ENCODE data around the gene SPI1.
"Not testable (repeated sequence)": the region's sequence is repeated elsewhere in the genome, so short reads cannot be mapped to it uniquely, and the experiment has no call there.

Gene SPI1

GRCh38 chr11:47340980-47341775, 37.2 kb downstream of the SPI1 start:
- DNase-seq (ENCODE audit: low read depth in 2 of 2), result no peak

DNA sequence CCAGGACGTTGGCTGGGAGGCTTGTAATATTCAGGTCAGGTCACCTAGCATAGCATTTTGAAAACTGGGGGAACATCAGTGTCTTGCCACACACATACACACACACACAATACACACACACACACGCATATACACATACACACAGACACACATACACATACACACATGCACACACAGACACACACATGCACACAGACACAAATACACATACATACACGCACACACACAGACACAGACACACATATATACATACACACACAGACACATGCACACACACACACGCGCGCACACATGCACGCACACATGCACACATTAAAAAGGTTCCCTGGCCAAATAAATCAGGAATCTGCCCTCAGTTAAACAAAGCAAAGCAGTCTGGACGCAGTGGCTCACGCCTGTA, 38.3 kb downstream of the SPI1 start:
- no peak for DNase-seq (ENCODE audit: low read depth in 2 of 2)

DNA sequence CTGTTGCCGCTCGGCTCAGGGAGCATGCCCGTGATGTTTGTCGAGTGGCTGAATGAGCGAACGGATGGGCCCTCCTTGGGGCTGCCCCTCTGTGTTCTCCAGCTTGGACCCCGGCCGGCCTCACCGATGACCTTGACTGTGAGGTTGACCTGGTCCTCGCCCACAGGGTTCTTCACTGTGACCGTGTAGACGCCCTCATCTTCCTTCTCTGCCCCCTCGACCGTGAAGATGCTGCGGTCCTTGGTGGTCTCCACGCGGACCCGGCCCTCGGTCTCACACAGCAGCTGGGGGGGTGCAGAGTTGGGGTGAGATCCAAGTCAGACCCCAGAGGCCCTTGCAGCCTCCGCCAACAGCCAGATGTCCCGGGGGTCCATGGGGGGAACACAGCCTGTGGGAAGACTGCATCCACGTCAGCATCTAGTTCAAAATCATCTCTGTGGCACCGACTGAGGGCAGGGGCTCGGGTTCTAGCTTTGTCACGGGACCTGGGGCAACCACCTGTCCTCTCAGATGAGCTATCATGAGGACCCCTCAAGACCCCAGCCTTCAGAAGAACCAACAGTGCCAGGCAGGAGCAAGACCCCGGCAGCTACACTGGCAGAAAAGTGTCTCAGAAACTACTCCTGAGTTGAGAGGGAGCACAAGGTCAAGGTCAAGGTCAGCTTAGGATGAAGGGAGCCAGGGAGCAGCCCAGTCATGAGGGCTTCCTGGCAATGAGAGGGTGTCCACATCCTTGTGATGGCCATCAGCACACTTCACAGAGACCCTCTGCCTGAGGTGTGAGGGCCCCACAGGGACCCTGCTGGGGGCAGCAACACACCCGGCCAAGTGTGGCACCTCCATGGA, 39.7 kb downstream of the SPI1 start:
- no peak for DNase-seq (ENCODE audit: low read depth in 2 of 2)

DNA sequence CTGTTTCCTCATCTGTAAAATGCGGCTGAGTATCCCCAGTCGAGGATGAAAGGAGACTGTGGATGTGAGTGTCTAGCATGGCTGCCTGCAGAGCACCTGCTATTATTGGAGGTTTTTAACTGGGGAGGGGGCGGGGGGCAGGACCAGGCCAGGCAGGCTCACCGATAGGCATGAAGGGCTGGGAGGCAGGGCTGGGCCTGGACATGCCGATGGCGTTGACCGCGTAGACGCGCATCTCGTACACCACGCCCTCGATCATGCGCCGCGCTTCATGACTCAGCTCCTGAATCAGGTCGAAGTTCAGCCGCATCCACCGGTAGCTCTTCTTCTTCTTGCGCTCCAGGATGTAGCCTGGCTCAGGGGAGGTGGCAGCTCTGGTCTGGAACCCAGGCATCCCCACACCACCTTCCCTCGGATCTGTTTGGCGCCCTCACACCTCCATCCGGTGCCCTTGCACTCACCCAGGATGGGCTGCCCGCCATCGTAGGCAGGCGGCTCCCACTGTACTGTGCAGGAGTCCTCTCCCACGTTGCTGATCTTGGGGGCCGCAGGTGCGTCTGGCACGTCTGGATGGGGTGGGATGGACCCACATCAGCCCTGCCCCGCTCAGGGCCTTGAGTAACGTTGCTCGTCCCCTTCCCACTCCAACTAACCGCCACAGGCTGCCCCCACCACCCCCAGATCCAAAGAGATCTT, 41.0 kb downstream of the SPI1 start:
- DNase-seq (ENCODE audit: low read depth in 2 of 2), result no peak

GRCh38 chr11:47336595-47336994, 41.8 kb downstream of the SPI1 start:
- no peak for DNase-seq (ENCODE audit: low read depth in 2 of 2)

DNA sequence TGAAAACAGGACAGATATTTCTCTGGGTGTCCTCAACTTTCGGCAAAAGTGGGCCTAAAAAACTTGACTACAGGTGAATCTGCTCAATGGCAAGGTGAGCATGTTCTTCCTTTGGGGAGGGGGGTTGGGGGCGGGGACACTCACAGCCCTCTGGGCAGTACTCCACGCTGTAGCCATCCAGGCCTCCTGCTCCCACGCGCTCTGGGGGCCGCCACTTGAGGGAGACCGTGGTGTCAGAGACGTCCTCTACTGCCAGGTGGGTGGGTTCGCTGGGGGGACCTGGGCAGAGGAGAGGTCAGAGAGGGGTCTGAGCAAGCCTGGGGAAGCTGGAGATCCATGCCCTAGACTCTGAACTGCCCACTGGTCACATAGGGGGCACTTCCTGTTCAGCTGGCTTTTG, 42.6 kb downstream of the SPI1 start:
- no peak for DNase-seq (ENCODE audit: low read depth in 2 of 2)

DNA sequence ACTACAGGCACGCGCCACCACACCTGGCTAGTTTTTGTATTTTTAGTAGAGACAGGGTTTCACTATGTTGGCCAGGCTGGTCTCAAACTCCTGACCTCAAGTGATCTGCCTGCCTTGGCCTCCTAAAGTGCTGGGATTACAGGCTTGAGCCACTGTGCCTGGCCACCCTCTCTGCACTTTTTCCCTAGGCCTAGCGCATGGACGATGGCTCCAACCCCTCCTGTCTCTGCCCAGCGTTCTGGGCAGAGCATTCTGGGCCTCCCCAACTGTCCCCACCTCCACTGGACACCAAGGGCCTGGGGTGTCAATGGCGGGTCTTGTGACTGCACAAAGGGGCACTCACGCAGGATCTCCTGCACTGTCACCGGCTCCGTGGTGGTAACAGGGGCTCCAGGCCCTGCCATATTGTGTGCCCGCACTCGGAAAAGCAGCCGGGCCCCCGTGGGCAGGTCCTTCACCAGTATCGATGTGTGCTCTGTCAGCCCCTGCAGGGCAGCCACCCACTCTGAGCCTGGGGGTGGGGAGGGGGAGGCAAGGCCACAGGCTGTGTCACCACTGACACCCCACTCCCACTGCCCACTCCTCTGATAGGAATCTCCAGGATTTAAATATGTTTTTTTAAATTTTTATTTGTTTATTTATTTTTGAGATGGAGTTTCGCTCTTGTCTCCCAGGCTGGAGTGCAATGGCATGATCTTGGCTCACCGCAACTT, 43.5 kb downstream of the SPI1 start:
- DNase-seq (ENCODE audit: low read depth in 2 of 2), result not testable (repeated sequence)

GRCh38 chr11:47333886-47334443, 44.4 kb downstream of the SPI1 start:
- no peak for DNase-seq (ENCODE audit: low read depth in 2 of 2)

GRCh38 chr11:47333526-47333845, 44.9 kb downstream of the SPI1 start:
- DNase-seq (ENCODE audit: low read depth in 2 of 2), result no peak

- no peak for DNase-seq (ENCODE audit: low read depth in 2 of 2)
These were observed 45.4 kb downstream of the SPI1 start for GRCh38 chr11:47332791-47333525.

DNA sequence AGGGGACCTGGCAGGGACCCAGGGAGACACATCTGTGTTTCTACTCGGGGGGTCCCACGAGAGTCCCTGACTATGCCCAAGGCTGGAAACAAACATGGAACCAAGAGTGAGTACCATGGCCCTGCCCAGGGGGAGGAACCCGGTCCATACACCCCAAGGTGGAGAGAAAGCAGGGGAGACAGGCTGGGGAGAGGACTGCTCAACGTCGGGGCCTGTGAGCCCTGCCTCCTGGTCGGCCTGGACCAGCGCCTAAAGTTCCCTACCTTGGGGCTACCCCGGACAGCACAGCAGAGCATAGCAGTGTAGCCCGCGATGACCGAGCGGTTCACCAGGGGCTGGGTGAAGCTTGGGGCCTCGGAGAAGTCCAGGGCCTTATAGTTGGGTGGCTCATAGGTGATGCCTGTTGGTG, 46.0 kb downstream of the SPI1 start:
- no peak for DNase-seq (ENCODE audit: low read depth in 2 of 2)

GRCh38 chr11:47331454-47332302, 46.7 kb downstream of the SPI1 start:
- DNase-seq (ENCODE audit: low read depth in 2 of 2), result no peak

DNA sequence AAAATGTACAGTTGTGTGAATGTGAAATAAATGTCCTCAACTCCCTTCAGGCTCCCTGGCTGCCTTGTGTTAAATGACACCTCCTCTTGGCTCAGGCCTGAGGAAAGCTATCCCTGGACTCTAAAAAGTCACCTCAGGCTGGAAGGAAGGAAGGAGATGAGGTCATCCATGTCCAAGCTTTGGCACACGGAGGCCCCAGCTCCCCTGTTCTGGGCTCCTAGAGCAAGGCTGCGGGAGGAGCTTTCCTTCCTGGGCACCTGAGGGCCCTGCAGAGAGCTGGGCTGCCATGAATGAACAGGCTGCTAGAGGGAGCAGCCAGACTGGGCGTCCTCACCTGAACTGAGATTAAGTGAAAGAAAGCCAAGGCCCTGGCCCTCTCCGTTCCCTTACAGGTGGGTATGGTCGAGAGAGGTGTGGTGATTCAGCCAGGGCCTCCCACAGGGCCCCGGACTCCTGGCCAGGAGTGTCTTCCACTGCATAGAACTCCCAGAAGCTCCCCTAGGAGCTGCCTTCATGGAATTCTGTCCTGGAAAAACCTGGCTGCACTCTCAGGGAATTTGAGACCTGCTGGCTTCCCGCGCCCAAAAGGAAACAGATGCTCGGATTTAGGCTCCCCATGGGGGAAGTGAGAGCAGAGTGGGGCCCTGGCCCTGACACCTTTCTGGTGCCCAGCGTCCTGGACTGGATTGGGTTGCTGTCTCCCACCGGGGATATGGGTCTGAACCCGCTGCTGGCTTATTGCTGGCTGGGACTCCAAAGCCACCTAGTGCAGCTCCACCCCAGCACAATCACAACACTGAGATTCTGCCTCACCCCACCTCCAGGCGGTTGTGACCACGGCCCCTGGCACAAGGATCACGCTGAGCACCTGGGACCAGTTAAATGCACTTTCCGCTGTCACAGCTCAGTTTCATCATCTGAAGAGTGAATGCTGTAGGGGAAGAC, 48.1 kb downstream of the SPI1 start:
- DNase-seq (ENCODE audit: low read depth in 2 of 2), result no peak

- DNase-seq (ENCODE audit: low read depth in 2 of 2), result no peak
These were observed 48.8 kb downstream of the SPI1 start for GRCh38 chr11:47329431-47329986.

DNA sequence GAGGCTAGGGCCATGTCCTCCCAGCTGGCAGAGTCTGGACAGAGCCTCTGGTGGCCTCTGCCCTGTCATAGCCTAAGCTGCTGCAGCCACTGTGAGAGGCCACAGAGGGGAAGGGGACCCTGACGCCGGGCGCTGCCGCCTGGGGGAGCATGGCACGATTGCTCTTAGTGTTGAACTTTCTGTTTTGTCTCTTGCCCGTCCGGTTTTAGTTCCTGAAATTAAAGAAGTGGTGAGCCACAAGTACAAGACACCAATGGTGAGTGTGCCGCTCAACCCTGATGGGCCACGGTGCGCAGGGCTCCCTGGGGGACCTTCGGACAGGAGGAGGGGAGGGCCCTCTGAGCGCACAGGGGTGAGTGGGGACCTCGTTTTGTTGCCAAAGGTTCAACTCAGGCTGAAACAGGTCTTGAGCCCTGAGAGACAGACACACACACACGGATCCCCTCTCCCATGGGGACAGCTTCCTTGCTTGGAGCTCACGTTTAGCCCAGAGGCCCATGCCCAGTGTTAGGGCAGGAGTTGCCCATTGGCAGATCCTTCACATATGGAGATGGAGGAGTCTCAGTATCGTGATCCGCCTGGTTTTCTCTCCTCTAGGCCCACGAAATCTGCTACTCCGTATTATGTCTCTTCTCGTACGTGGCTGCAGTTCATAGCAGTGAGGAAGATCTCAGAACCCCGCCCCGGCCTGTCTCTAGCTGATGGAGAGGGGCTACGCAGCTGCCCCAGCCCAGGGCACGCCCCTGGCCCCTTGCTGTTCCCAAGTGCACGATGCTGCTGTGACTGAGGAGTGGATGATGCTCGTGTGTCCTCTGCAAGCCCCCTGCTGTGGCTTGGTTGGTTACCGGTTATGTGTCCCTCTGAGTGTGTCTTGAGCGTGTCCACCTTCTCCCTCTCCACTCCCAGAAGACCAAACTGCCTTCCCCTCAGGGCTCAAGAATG, 49.6 kb downstream of the SPI1 start:
- DNase-seq (ENCODE audit: low read depth in 2 of 2), result no peak

- no peak for DNase-seq (ENCODE audit: low read depth in 2 of 2)
These were observed 50.4 kb downstream of the SPI1 start for GRCh38 chr11:47327949-47328348.

DNA sequence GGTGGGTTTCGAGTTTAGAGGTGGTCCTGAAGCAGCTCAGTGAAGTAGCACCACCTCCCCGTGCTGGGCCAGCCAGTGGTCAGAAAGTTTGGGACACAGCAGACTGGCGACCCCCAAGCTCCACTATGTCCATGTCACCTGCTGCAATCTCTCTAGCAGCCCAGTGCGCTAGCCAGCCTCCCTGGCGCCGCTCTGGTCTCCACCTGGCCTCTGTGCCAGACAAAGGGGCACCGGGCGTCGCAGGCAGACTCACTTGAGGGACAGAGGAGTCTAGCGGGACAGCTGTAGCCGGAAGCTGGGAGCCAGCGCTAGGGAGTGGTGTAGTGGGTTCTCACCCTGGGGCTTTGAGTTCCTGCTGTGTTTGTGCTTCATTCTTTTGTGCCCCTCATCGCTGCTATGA, 51.3 kb downstream of the SPI1 start:
- no peak for DNase-seq (ENCODE audit: low read depth in 2 of 2)

Data from stimulated activated CD4-positive, alpha-beta T cell treated with anti-CD3 and anti-CD28 coated beads, Interleukin-1b, Interleukin-23, amount 100 ng/mL, for 1 hour (primary cell).